ENCODE measurements around the gene TOX2. TPM values are rescaled to one million over a fixed set of nuclear protein-coding genes. Genes with fewer than 3 reads are reported as not detected.

Gene TOX2
- total RNA-seq, 2 donors from 2014 or later = 2.4 to 3.4 TPM

DNA sequence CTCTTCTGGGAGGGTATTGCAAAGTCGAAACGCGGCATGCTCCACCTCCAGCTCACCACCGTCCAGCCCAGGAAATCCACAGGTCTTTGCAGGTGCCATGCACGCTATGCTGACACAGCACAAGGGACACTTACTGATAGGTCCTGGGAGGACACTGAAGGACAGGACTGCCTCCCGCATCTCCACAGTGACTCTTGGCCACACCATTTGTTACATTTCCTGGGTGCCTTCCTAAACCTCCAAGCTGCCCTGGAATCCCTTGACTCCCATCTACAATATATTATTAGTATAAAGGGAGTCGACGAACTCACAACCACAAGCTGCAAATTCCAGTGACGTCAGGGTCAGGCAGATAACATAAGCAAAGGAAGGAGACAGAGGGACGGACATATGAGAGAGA, 165.4 kb downstream of the TOX2 start:
- no peak overlapping the region for H3K27ac ChIP-seq (ENCODE audit: low read depth, low read length)
- no peaks in the 10 kb centered on the region for H3K4me1 ChIP-seq (ENCODE audit: control insufficient read depth, insufficient read depth, low read length)
- 82 to 91% methylated on average over 7 to 10 of the region's 10 CpGs for WGBS, 2 experiments (ENCODE audit: insufficient coverage in 1 of 2, insufficient read length in 1 of 2)
- no peak overlapping the region for H3K4me3 Mint-ChIP-seq
- no peaks in the 10 kb centered on the region for H3K27me3 ChIP-seq (ENCODE audit: control insufficient read depth, insufficient read depth, low read length, poor library complexity, severe bottlenecking)
- no peaks in the 10 kb centered on the region for H3K36me3 Mint-ChIP-seq (ENCODE audit: low read depth)
- TF ChIP-seq, protein P1, sequence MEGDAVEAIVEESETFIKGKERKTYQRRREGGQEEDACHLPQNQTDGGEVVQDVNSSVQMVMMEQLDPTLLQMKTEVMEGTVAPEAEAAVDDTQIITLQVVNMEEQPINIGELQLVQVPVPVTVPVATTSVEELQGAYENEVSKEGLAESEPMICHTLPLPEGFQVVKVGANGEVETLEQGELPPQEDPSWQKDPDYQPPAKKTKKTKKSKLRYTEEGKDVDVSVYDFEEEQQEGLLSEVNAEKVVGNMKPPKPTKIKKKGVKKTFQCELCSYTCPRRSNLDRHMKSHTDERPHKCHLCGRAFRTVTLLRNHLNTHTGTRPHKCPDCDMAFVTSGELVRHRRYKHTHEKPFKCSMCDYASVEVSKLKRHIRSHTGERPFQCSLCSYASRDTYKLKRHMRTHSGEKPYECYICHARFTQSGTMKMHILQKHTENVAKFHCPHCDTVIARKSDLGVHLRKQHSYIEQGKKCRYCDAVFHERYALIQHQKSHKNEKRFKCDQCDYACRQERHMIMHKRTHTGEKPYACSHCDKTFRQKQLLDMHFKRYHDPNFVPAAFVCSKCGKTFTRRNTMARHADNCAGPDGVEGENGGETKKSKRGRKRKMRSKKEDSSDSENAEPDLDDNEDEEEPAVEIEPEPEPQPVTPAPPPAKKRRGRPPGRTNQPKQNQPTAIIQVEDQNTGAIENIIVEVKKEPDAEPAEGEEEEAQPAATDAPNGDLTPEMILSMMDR (conservative IDR thresholded peaks at IDR 0.05) = no peak
- H3K27ac Mint-ChIP-seq = no peak overlapping the region
- no peaks in the 10 kb centered on the region for H3K36me3 ChIP-seq (ENCODE audit: control insufficient read depth, insufficient read depth, low read length)
- no peak overlapping the region for H3K9ac ChIP-seq (ENCODE audit: extremely low read depth, low read length, poor library complexity, severe bottlenecking)
- peaks cover 3% of the 10 kb centered on the region for H3K4me1 Mint-ChIP-seq
- no peak for DNase-seq
- H3K27me3 Mint-ChIP-seq (ENCODE audit: insufficient read depth) = no peaks in the 10 kb centered on the region
- H3K9me3 Mint-ChIP-seq = no peaks in the 10 kb centered on the region
- no peaks in the 10 kb centered on the region for H3K9me3 ChIP-seq (ENCODE audit: control insufficient read depth, low read length)
- no peak overlapping the region for H3K4me3 ChIP-seq (ENCODE audit: low read length)

DNA sequence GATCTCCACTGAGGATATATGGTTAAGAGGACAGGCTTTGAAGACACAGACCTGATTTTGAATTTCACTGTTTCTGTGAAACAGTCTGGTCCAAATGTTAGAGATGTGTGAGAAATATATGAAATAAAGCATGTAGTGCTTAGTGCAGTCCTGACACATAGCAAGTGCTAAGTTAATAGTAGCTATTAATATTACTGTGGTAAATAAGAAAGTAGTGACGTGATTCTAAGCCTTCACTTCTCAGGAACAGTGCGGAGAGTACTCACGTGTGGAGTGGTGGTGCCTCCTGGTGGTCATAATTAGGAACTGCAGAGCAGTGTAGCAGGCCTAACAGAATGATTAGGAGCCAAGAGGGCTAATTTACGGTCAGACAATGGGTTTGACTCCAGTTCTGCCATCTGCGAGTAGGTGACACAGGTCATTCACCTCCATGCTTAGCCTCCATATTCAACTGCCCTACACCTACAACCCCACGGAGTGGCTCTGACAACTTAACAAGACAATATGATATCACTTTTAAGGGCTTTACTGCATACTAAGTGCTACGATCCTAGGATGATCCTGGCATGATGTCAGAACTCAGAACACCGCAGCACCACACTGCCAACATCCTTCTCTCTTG, 166.1 kb downstream of the TOX2 start:
- no peaks in the 10 kb centered on the region for H3K36me3 Mint-ChIP-seq (ENCODE audit: low read depth)
- no peak overlapping the region for H3K27ac Mint-ChIP-seq
- no peaks in the 10 kb centered on the region for H3K9me3 ChIP-seq (ENCODE audit: control insufficient read depth, low read length)
- H3K36me3 ChIP-seq (ENCODE audit: control insufficient read depth, insufficient read depth, low read length) = no peaks in the 10 kb centered on the region
- peak; percentile 89 for DNase-seq
- H3K9me3 Mint-ChIP-seq = no peaks in the 10 kb centered on the region
- 39 to 45% methylated on average over 5 to 8 of the region's 8 CpGs for WGBS, 2 experiments (ENCODE audit: insufficient coverage in 1 of 2, insufficient read length in 1 of 2)
- no peak overlapping the region for H3K4me3 ChIP-seq (ENCODE audit: low read length)
- no peaks in the 10 kb centered on the region for H3K27me3 ChIP-seq (ENCODE audit: control insufficient read depth, insufficient read depth, low read length, poor library complexity, severe bottlenecking)
- no peaks in the 10 kb centered on the region for H3K4me1 ChIP-seq (ENCODE audit: control insufficient read depth, insufficient read depth, low read length)
- no peak overlapping the region for H3K4me3 Mint-ChIP-seq
- H3K4me1 Mint-ChIP-seq = no peaks in the 10 kb centered on the region
- H3K27me3 Mint-ChIP-seq (ENCODE audit: insufficient read depth) = no peaks in the 10 kb centered on the region
- H3K27ac ChIP-seq (ENCODE audit: low read depth, low read length) = no peak overlapping the region
- no peak overlapping the region for H3K9ac ChIP-seq (ENCODE audit: extremely low read depth, low read length, poor library complexity, severe bottlenecking)
- TF ChIP-seq, protein P1 (conservative IDR thresholded peaks at IDR 0.05) = peak; percentile 99

DNA sequence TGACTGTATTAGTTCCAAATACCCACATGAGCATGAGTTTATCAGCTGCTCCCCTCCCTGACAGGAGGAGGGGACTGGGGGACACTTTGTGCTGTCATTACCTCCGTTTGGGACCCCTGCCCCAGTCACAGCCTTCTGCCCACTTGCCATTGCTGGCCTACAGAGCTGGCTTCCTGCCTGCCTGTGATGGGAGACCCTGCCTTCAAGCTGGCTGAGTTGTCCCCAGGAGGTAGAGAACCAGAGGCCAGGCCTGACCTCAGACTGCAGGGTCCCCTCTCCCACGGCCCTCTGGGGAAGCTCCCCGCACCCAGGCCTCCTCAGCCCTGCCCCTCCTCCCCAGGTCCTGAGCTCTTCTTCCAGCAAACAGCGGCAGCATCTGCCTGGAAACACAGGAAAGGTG, 166.8 kb downstream of the TOX2 start:
- Histone ChIP-seq H3K4me1 (ENCODE audit: control insufficient read depth, insufficient read depth, low read length) (no peaks in the 10 kb centered on the region), H3K27ac (ENCODE audit: low read depth, low read length) (no peak overlapping the region), H3K9ac (ENCODE audit: extremely low read depth, low read length, poor library complexity, severe bottlenecking) (no peak overlapping the region), H3K4me3 (ENCODE audit: low read length) (no peak overlapping the region), H3K9me3 (ENCODE audit: control insufficient read depth, low read length) (no peaks in the 10 kb centered on the region), H3K36me3 (ENCODE audit: control insufficient read depth, insufficient read depth, low read length) (no peaks in the 10 kb centered on the region), H3K27me3 (ENCODE audit: control insufficient read depth, insufficient read depth, low read length, poor library complexity, severe bottlenecking) (no peaks in the 10 kb centered on the region)
- TF ChIP-seq, protein P1 (conservative IDR thresholded peaks at IDR 0.05) = no peak
- H3K36me3 Mint-ChIP-seq (ENCODE audit: low read depth) = no peaks in the 10 kb centered on the region
- no peaks in the 10 kb centered on the region for H3K4me1 Mint-ChIP-seq
- DNase-seq = no peak
- H3K4me3 Mint-ChIP-seq = no peak overlapping the region
- H3K27me3 Mint-ChIP-seq (ENCODE audit: insufficient read depth) = peaks cover 2% of the 10 kb centered on the region
- H3K9me3 Mint-ChIP-seq = no peaks in the 10 kb centered on the region
- WGBS, 2 experiments (ENCODE audit: insufficient coverage in 1 of 2, insufficient read length in 1 of 2) = 71 to 91% methylated on average over 1 to 4 of the region's 4 CpGs
- no peak overlapping the region for H3K27ac Mint-ChIP-seq
